C4-2B (cell line): ENCODE results near the gene DPP6.

Source experiments
- H3K27ac ChIP-seq: fragments of 450-650 bp; 2 replicates; pipeline ENCODE4 v1.5.1; 2017
- ZFX ChIP-seq: fragments of 450-650 bp; IDR thresholded peaks from 2 replicates; pipeline ENCODE4 v1.6.1; 2017
- TF ChIP-seq, protein P1 (sequence below): fragments of 450-650 bp; conservative IDR thresholded peaks from 2 replicates; pipeline ENCODE4 v1.5.1; 2017; ENCODE audit warnings: mild to moderate bottlenecking

The DPP6 gene

DNA sequence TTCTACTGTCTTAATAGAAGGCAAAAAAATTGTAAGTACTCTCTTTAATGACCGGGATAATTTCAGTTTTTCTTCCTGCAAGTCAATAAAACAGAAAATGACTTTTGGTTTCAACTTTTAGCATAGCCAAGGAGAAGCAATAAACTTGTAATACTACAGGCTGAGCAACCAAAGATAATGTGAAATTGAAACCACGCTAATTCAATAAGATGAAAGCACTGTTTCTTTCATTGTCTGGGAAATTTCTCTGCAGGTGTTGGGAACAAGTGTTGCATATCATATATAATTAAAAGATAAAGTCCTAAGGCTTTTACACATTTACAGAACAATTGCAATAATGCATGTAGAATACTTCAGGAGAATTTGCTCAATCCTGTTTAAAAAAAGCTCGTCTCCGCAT lies 488.4 kb downstream of the DPP6 start:
- no peak overlapping the region for H3K27ac ChIP-seq
- TF ChIP-seq, protein P1, sequence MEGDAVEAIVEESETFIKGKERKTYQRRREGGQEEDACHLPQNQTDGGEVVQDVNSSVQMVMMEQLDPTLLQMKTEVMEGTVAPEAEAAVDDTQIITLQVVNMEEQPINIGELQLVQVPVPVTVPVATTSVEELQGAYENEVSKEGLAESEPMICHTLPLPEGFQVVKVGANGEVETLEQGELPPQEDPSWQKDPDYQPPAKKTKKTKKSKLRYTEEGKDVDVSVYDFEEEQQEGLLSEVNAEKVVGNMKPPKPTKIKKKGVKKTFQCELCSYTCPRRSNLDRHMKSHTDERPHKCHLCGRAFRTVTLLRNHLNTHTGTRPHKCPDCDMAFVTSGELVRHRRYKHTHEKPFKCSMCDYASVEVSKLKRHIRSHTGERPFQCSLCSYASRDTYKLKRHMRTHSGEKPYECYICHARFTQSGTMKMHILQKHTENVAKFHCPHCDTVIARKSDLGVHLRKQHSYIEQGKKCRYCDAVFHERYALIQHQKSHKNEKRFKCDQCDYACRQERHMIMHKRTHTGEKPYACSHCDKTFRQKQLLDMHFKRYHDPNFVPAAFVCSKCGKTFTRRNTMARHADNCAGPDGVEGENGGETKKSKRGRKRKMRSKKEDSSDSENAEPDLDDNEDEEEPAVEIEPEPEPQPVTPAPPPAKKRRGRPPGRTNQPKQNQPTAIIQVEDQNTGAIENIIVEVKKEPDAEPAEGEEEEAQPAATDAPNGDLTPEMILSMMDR = no peak
- TF ChIP-seq ZFX = no peak

DNA sequence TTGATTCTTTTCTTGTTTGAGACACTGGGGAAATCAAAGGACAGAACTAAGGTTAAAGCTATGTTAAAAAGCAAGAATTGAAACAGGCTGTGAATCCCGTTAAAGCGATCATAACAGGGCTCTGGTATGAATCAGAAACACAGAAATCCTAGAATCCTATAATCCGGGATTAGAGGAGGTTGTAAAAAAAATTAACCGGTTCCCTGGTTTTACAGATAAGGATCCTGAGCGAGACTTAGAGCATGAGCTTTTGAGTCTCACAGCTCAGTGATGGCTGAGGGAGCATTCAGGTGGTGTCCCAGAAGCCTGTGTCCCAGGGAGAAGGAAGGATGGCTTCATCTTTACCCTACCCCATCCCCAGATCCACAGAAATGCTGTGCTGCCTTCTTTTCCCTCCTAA lies 489.4 kb downstream of the DPP6 start:
- H3K27ac ChIP-seq = no peak overlapping the region

DNA sequence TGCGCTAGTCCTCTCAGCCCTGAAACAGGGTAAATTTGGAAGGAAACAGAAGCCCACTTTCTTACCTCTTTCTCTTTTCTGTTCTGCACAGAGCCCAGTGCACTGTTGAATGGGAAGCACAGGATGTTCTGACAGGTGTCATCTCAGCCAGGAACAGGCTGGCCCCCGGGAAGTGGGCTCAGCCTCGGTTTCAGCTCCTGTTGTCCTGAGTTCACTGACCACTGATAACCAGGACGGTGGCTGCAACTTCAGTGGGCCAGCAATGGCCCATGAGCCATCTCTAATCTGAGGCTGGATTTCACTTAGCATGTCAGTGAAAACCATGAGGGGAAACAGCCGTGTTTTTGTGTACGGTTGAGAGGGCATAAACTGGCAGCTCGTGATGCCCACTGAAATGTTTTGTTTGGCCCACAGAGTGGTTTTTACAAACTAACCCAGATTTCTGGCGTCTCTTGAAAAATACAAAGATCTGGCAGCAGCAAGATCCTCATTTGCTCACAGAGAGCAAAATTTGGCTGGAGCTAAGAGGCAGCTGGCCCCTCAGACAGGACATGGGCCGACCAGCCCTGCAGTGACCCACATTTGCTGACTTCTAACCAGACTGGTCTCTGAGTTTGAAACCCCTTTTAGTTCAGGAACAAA lies 494.9 kb downstream of the DPP6 start:
- no peak overlapping the region for H3K27ac ChIP-seq
- TF ChIP-seq, protein P1 = no peak
- no peak for TF ChIP-seq ZFX

More for the DNA sequence above, 489.4 kb downstream of the DPP6 start:
- no peak for TF ChIP-seq ZFX
- TF ChIP-seq, protein P1 = no peak

DNA sequence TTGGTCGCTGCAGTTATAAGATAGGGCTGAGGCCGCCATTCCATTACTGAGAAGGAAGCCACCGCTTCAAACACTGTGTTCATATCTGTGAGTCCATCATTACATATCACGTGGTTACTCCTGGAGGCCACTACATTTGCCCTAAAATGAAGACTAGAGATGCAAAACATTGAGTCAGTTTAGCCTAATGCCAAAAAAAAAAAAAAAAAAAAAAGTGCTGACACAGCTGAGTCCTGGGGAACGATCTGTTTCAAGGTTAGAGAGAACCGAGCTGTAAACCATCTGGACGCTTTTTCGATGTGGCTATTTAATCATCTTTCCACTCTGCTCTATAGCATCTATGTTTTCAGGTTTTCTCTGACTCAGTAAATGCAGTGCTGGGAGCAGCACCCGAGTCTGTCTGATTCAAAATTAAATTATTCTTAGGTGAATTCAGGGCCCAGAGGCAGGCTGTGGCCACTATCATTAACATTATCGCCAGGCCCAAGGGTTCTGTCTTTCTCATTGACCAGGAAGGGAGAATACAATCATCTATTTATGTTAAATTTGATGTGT lies 501.6 kb downstream of the DPP6 start:
- no peak overlapping the region for H3K27ac ChIP-seq
- no peak for TF ChIP-seq ZFX
- TF ChIP-seq, protein P1 = no peak

DNA sequence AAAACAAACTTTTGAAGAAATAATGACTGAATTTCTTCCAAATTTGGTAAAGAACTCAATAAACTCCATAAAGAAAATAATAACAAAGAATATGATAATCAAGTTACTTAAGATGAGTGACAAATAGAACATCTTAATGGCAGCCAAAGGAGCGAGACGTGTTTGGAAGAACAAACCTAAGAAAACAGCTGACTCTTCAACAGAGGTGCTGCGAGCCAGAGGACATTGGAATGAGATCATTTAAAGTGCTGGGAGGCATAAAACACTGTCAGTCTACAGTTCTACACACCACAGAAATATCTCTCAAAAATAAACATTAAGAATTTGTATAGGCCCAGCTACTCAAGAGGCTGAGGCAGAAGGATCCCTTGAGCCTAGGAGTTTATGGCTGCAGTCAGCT lies 507.3 kb downstream of the DPP6 start:
- no peak for TF ChIP-seq ZFX
- TF ChIP-seq, protein P1 = no peak
- no peak overlapping the region for H3K27ac ChIP-seq

DNA sequence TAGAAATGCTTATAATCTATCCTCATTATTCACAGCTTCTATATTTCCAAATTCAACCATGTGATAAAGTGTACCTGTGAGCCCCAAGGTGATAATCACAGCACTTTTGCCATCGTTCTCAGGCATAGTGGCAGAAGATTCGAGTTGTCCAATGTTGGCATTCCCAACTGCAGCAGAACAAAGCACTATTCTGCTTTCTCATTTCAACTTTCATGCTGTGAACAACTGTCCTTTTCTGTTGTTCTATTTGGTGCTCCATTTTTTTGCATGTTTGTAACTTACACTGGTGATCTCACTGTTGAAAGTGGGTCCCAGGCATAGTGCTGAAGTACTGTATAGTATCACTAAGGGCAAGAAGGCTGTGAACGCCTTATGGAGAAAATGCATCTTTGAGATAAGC lies 512.5 kb downstream of the DPP6 start:
- no peak overlapping the region for H3K27ac ChIP-seq
- TF ChIP-seq ZFX = no peak
- TF ChIP-seq, protein P1 = no peak

DNA sequence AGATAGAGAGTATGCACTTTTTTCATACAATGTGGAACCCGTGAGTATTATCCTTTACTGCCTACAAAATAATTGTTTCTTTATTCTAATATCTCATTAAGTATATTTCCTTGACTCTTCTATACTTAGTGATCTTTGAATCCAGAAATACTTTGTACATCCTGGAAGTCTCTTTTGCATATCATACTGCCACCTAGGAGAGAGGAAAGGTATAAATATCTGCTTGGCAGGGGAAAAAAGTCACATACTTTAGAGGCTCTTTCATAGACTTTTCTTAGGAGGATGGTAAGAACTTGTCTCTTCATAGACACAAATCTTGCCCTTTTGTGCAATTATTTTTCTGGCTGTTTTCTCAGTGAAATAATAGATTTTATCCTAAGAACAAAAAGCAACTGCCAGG lies 514.7 kb downstream of the DPP6 start:
- H3K27ac ChIP-seq = no peak overlapping the region
- TF ChIP-seq, protein P1 = peak; percentile 54
- TF ChIP-seq ZFX = no peak
